ENCODE measurements around the gene NR6A1.

GRCh38 chr9:124788542-124789217 lies 17.6 kb upstream of the NR6A1 start:
- TF ChIP-seq POLR2AphosphoS5 (IDR thresholded peaks at IDR 0.05; ENCODE audit: low read depth, low read length) = no peak
- TF ChIP-seq POLR2A (IDR thresholded peaks at IDR 0.05; ENCODE audit: low read depth, low read length) = no peak
- no peak for TF ChIP-seq TAF1 (IDR thresholded peaks at IDR 0.05; ENCODE audit: borderline replicate concordance, low read depth, low read length)

Measured in GM12892 (cell line).